Epidermal melanocyte (primary cell): Measurements from ENCODE around the gene MFNG.
"Not testable (repeated sequence)": the region's sequence is repeated elsewhere in the genome, so short reads cannot be mapped to it uniquely, and the experiment has no call there.

ENCODE experiments used
- DNase-seq: peaks from one replicate; pipeline ENCODE4 v3.0.0; 2011; ENCODE audit warnings: low spot score; ENCODE audit not compliant: insufficient read length

Gene MFNG

GRCh38 chr22:37486224-37486845, at the start of gene MFNG:
TSS of gene MFNG (minus strand) at chr22:37486384. CDS start at chr22:37486177, 207 bp downstream.
- DNase-seq = peak; percentile 36

GRCh38 chr22:37535159-37535558, 49.0 kb upstream of the MFNG start:
- no peak for DNase-seq

GRCh38 chr22:37534445-37534844, 48.3 kb upstream of the MFNG start:
- no peak for DNase-seq

GRCh38 chr22:37533995-37534394, 47.8 kb upstream of the MFNG start:
- no peak for DNase-seq

- DNase-seq = no peak
Measured at GRCh38 chr22:37529652-37530345, 43.6 kb upstream of the MFNG start.

- not testable (repeated sequence) for DNase-seq
Measured at GRCh38 chr22:37527952-37528351, 41.8 kb upstream of the MFNG start.

- not testable (repeated sequence) for DNase-seq
Measured at GRCh38 chr22:37527081-37527752, 41.0 kb upstream of the MFNG start.

GRCh38 chr22:37526376-37526775, 40.2 kb upstream of the MFNG start:
- no peak for DNase-seq

GRCh38 chr22:37525746-37526350, 39.7 kb upstream of the MFNG start:
- DNase-seq = no peak

- DNase-seq = peak; percentile 56
Measured at GRCh38 chr22:37525073-37525745, 39.0 kb upstream of the MFNG start.

- no peak for DNase-seq
Measured at GRCh38 chr22:37522482-37522881, 36.3 kb upstream of the MFNG start.

GRCh38 chr22:37521236-37521739, 35.1 kb upstream of the MFNG start:
- no peak for DNase-seq

GRCh38 chr22:37520776-37521191, 34.6 kb upstream of the MFNG start:
- no peak for DNase-seq

- no peak for DNase-seq
Measured at GRCh38 chr22:37519268-37520195, 33.3 kb upstream of the MFNG start, which contains the start of gene CARD10. TSS of gene CARD10 (minus strand) at chr22:37519415. CDS start at chr22:37519200, 215 bp downstream.

GRCh38 chr22:37518509-37519267, 32.5 kb upstream of the MFNG start:
- DNase-seq = no peak

- no peak for DNase-seq
Measured at GRCh38 chr22:37517826-37518450, 31.8 kb upstream of the MFNG start.

- DNase-seq = no peak
Measured at GRCh38 chr22:37516456-37516855, 30.3 kb upstream of the MFNG start.

GRCh38 chr22:37515901-37516300, 29.7 kb upstream of the MFNG start:
- DNase-seq = no peak

GRCh38 chr22:37514526-37515051, 28.4 kb upstream of the MFNG start:
- DNase-seq = no peak
